HCT116 (cell line): Measurements from ENCODE around the gene ISOC2. TPM values are rescaled to one million over a fixed set of nuclear protein-coding genes. Genes with fewer than 3 reads are reported as not detected.

ENCODE experiments used
- ATAC-seq: fragments of 200-7000 bp; cut with Tn5 transposase; 2 replicates; pipeline ENCODE4 v1.9.1; 2020; ENCODE audit warnings: mild to moderate bottlenecking, moderate library complexity
- BruUV-seq: library from RNA; stranded (reverse); fragments of 400-500 nt; replicated peaks from 2 replicates; lab custom pipeline; 2021; lab: Mats Ljungman, UMichigan
- CTCF ChIA-PET: fragments of 300-600 bp; sonication (Branson Sonifier 250); formaldehyde crosslinking; loops from one replicate; lab custom pipeline; 2021; ENCODE audit warnings: antibody characterized with exemption; lab: Charles Lee
- POLR2A ChIA-PET: fragments of 300-600, 350-600 bp; sonication (Branson Sonifier 250); formaldehyde crosslinking; loops from one replicate; lab custom pipeline; 2021; ENCODE audit warnings: antibody characterized with exemption; lab: Charles Lee
- RAD21 ChIA-PET, 2 experiments: fragments of 300-600 bp; sonication (Branson Sonifier 250); formaldehyde crosslinking; loops; one replicate each; lab custom pipeline; 2023; ENCODE audit warnings: low total read pairs in 2 of 2; ENCODE audit not compliant: uncharacterized antibody in 2 of 2, unreplicated experiment in 2 of 2, low non-redundant PET in 1 of 2; lab: Charles Lee
- DNase-seq: peaks from one replicate; pipeline ENCODE4 v3.0.0-alpha.2; 2010; ENCODE audit warnings: low read depth, low spot score
- H2AFZ ChIP-seq: fragments of 200-600 bp; shearing (Covaris generic), sonication (generic); 2 replicates; pipeline ENCODE4 v1.6.1; 2017; ENCODE audit warnings: low read depth, mixed run types, mixed read lengths, antibody characterized with exemption, low read length; ENCODE audit not compliant: poor library complexity, severe bottlenecking
- H3K27ac ChIP-seq: 2 replicates; pipeline ENCODE4 v1.5.1; 2012; ENCODE audit warnings: low read depth, low read length
- H3K27me3 ChIP-seq: fragments of 200-600 bp; sonication (generic); 2 replicates; pipeline ENCODE4 v1.6.1; 2016; ENCODE audit warnings: mixed run types, low read length, mixed read lengths; ENCODE audit not compliant: insufficient read depth
- H3K36me3 ChIP-seq, 2 experiments: fragments of 200-500 bp in 1 of 2; fragments of 200-600 bp in 1 of 2; sonication (Bioruptor generic) in 1 of 2; sonication (generic) in 1 of 2; 2 replicates each; pipeline versions ENCODE4 v1.5.1 to v1.6.1; 2014 to 2016; ENCODE audit warnings: low read length in 2 of 2, inconsistent platforms in 1 of 2, mixed read lengths in 1 of 2, mixed run types in 1 of 2; ENCODE audit not compliant: insufficient read depth in 2 of 2, control insufficient read depth in 1 of 2
- H3K4me1 ChIP-seq, 2 experiments: fragments of 200-600 bp in 1 of 2; sonication (generic) in 1 of 2; 2 replicates each; pipeline versions ENCODE4 v1.5.1 to v1.6.1; 2012 to 2017; ENCODE audit warnings: low read length in 2 of 2, inconsistent platforms in 1 of 2, mild to moderate bottlenecking in 1 of 2, mixed read lengths in 1 of 2, mixed run types in 1 of 2, moderate library complexity in 1 of 2; ENCODE audit not compliant: insufficient read depth in 2 of 2, control insufficient read depth in 1 of 2
- H3K4me2 ChIP-seq: fragments of 200-600 bp; sonication (generic); 2 replicates; pipeline ENCODE4 v1.6.1; 2017; ENCODE audit warnings: mixed run types, low read length, mixed read lengths
- H3K4me3 ChIP-seq, 2 experiments: fragments of 200-600 bp in 1 of 2; sonication (generic) in 1 of 2; replicated peaks in 1 of 2; 2 replicates each; pipeline ENCODE4 v1.5.1; 2011 to 2016; ENCODE audit warnings: low read length in 2 of 2, control low read depth in 1 of 2, low read depth in 1 of 2, mild to moderate bottlenecking in 1 of 2, mixed read lengths in 1 of 2, mixed run types in 1 of 2
- H3K79me2 ChIP-seq: fragments of 200-600 bp; sonication (generic); 2 replicates; pipeline ENCODE4 v1.6.1; 2017; ENCODE audit warnings: mild to moderate bottlenecking, mixed run types, low read length, moderate library complexity, mixed read lengths; ENCODE audit not compliant: insufficient read depth
- H3K9ac ChIP-seq: fragments of 200-600 bp; sonication (generic); 2 replicates; pipeline ENCODE4 v1.6.1; 2016; ENCODE audit warnings: low read length, mixed read lengths
- H3K9me2 ChIP-seq: fragments of 200-600 bp; sonication (generic), shearing (Covaris generic); 2 replicates; pipeline ENCODE4 v1.6.1; 2017; ENCODE audit warnings: mixed run types, mild to moderate bottlenecking, moderate library complexity; ENCODE audit not compliant: insufficient read depth
- H3K9me3 ChIP-seq, 2 experiments: fragments of 200-500 bp in 1 of 2; fragments of 200-600 bp in 1 of 2; sonication (Bioruptor generic) in 1 of 2; sonication (generic) in 1 of 2; 2 replicates each; pipeline ENCODE4 v1.6.1; 2014 to 2017; ENCODE audit warnings: low read length in 2 of 2, mixed read lengths in 2 of 2, inconsistent platforms in 1 of 2, low read depth in 1 of 2, mild to moderate bottlenecking in 1 of 2, mixed run types in 1 of 2, moderate library complexity in 1 of 2; ENCODE audit not compliant: control insufficient read depth in 1 of 2, insufficient read depth in 1 of 2
- H4K20me1 ChIP-seq: fragments of 200-600 bp; sonication (generic), shearing (Covaris generic); 2 replicates; pipeline ENCODE4 v1.6.1; 2017; ENCODE audit warnings: mixed run types, mild to moderate bottlenecking, moderate library complexity; ENCODE audit not compliant: insufficient read depth
- EZH2 ChIP-seq: fragments of 200-600 bp; sonication (generic); IDR thresholded peaks from 2 replicates; pipeline ENCODE4 v1.6.1; 2017; ENCODE audit warnings: antibody characterized with exemption, mixed run types
- EZH2phosphoT487 ChIP-seq: fragments of 200-600 bp; IDR thresholded peaks from 2 replicates; pipeline ENCODE4 v1.6.1; 2018; ENCODE audit warnings: antibody characterized with exemption, borderline replicate concordance
- POLR2A ChIP-seq: IDR thresholded peaks from 2 replicates; pipeline ENCODE4 v1.7.0; 2011; ENCODE audit warnings: borderline replicate concordance; ENCODE audit not compliant: insufficient read depth, insufficient read length; ENCODE audit errors: extremely low read depth
- RAD21 ChIP-seq: IDR thresholded peaks from 2 replicates; pipeline ENCODE4 v1.6.1; 2012; ENCODE audit warnings: low read depth, mild to moderate bottlenecking
- TCF7L2 ChIP-seq: IDR thresholded peaks from 2 replicates; pipeline ENCODE4 v1.7.0; 2011; ENCODE audit warnings: borderline replicate concordance, inconsistent platforms; ENCODE audit not compliant: insufficient read depth, insufficient read length; ENCODE audit errors: extremely low read depth
- intact Hi-C: fragments of 100-400 bp; cut with micrococcal nuclease; formaldehyde crosslinking; loops from 2 replicates; pipeline ENCODE4 v1.10.0; 2022
- total RNA-seq: library from RNA; stranded (reverse); gene quantifications from one replicate; pipeline ENCODE4 v1.2.1, GENCODE V29; 2021; ENCODE audit not compliant: unreplicated experiment

Gene ISOC2
- total RNA-seq, 1 experiment from 2014 or later = 56.8 TPM

- Histone ChIP-seq H3K36me3 (no peaks in the 10 kb centered on the region), H3K4me1 (peaks cover 19 to 31% of the 10 kb centered on the region in 2 experiments), H3K9me3 (no peaks in the 10 kb centered on the region), H3K4me3 (no peak overlapping the region), H4K20me1 (no peaks in the 10 kb centered on the region), H3K79me2 (peaks cover 26% of the 10 kb centered on the region), H3K4me2 (no peak overlapping the region), H3K27me3 (no peaks in the 10 kb centered on the region), H2AFZ (no peak overlapping the region), H3K9ac (no peak overlapping the region), H3K27ac (no peak overlapping the region), H3K9me2 (no peaks in the 10 kb centered on the region)
- no peak for TF ChIP-seq RAD21
- no peak for TF ChIP-seq TCF7L2
- ChIA-PET RAD21 (no interaction called here), POLR2A (no interaction called here), CTCF (no interaction called here)
- no peak for DNase-seq
- no TSS peak for BruUV-seq
- no peak for ATAC-seq
- intact Hi-C loops = no loop called here
Measured at GRCh38 chr19:55481794-55482155, 20.3 kb upstream of the ISOC2 start.

- RAD21 ChIA-PET = no interaction called here
- POLR2A ChIA-PET = no interaction called here
- Histone ChIP-seq H4K20me1 (no peaks in the 10 kb centered on the region), H3K4me2 (no peak overlapping the region), H3K9me2 (no peaks in the 10 kb centered on the region)
- no peak for TF ChIP-seq EZH2phosphoT487
- TF ChIP-seq EZH2 = no peak
- TF ChIP-seq POLR2A = no peak
- no peak for TF ChIP-seq RAD21
- TF ChIP-seq, all 23 proteins: peak for 0
- no peaks in the 10 kb centered on the region for H3K27me3 ChIP-seq
- H3K4me1 ChIP-seq = peaks cover 19 to 31% of the 10 kb centered on the region in 2 experiments
- DNase-seq = no peak
- no TSS peak for BruUV-seq
- intact Hi-C loops = no loop called here
- H3K36me3 ChIP-seq = no peaks in the 10 kb centered on the region
- H3K9ac ChIP-seq = no peak overlapping the region
- peaks cover 26% of the 10 kb centered on the region for H3K79me2 ChIP-seq
- no peak overlapping the region for H3K27ac ChIP-seq
- CTCF ChIA-PET = no interaction called here
- H2AFZ ChIP-seq = no peak overlapping the region
- no peak for ATAC-seq
- no peaks in the 10 kb centered on the region for H3K9me3 ChIP-seq
- H3K4me3 ChIP-seq = no peak overlapping the region
Measured at GRCh38 chr19:55481148-55481793, 19.8 kb upstream of the ISOC2 start.
